PFSK-1 (cell line): ENCODE measurements around the gene RUFY3.

ENCODE experiments used
- FOXP2 ChIP-seq: optimal IDR thresholded peaks from 2 replicates; pipeline ENCODE3; 2011; ENCODE audit warnings: borderline replicate concordance, control low read depth, inconsistent platforms; ENCODE audit not compliant: insufficient read depth; ENCODE audit errors: extremely low read length, extremely low read depth
- POLR2AphosphoS5 ChIP-seq: IDR thresholded peaks from 2 replicates; pipeline ENCODE4 v1.6.1; 2012; ENCODE audit warnings: low read depth, mild to moderate bottlenecking, control low read depth, low read length, moderate library complexity
- SIN3A ChIP-seq: IDR thresholded peaks from 2 replicates; pipeline ENCODE4 v1.6.1; 2012; ENCODE audit warnings: mild to moderate bottlenecking, low read length, moderate library complexity, borderline replicate concordance; ENCODE audit not compliant: insufficient read depth
- TAF1 ChIP-seq: IDR thresholded peaks from 2 replicates; pipeline ENCODE4 v1.6.1; 2012; ENCODE audit warnings: low read length, control low read depth, borderline replicate concordance; ENCODE audit not compliant: insufficient read depth
- TF ChIP-seq, protein P1 (sequence below), 2 experiments: IDR thresholded peaks; 2 replicates each; pipeline versions ENCODE4 v1.6.1 to v1.8.0; 2011 to 2012; ENCODE audit warnings: low read depth in 2 of 2, low read length in 2 of 2, control low read depth in 1 of 2, inconsistent platforms in 1 of 2, mild to moderate bottlenecking in 1 of 2, moderate library complexity in 1 of 2; ENCODE audit not compliant: insufficient read depth in 1 of 2

The RUFY3 gene

DNA sequence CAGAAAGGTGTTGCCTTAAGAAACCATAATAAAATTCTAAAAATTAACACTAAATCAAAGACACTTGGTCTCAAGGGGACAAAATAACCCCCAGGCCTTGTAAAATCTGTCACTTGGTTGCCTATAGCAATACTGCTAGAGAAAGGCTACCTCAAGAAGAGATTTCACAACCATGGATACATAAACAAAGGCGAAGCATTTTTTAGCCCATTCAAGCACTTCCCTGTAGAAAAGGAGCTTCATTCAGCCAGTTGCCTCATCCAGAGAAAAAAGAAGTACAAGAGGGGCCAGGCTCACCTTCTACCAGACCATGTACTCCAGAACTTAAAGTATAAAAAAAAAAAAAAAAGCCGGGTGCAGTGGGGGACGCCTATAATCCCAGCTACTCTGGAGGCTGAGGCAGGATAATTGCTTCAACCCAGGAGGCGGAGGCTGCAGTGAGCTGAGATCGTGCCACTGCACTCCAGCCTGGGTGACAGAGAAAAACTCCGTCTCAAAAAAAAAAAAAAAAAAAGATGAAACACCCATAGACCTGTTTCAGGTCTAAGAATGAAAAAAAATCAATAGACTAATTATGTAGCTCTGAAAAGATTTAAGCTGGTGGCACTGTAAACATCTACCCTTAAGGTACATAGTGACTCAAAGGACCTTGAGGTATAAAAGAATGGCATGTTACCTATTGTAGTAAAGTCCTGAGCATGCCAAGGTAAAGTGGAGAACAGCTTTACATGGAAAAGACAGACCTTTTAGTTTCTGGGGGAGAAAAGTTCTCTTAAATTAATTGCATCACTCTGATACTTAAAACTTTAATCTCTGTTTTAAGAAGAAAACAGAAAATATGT lies 18.0 kb downstream of the RUFY3 start:
- TF ChIP-seq TAF1 (no peak), POLR2AphosphoS5 (no peak), FOXP2 (no peak), SIN3A (no peak)
- TF ChIP-seq, protein P1, sequence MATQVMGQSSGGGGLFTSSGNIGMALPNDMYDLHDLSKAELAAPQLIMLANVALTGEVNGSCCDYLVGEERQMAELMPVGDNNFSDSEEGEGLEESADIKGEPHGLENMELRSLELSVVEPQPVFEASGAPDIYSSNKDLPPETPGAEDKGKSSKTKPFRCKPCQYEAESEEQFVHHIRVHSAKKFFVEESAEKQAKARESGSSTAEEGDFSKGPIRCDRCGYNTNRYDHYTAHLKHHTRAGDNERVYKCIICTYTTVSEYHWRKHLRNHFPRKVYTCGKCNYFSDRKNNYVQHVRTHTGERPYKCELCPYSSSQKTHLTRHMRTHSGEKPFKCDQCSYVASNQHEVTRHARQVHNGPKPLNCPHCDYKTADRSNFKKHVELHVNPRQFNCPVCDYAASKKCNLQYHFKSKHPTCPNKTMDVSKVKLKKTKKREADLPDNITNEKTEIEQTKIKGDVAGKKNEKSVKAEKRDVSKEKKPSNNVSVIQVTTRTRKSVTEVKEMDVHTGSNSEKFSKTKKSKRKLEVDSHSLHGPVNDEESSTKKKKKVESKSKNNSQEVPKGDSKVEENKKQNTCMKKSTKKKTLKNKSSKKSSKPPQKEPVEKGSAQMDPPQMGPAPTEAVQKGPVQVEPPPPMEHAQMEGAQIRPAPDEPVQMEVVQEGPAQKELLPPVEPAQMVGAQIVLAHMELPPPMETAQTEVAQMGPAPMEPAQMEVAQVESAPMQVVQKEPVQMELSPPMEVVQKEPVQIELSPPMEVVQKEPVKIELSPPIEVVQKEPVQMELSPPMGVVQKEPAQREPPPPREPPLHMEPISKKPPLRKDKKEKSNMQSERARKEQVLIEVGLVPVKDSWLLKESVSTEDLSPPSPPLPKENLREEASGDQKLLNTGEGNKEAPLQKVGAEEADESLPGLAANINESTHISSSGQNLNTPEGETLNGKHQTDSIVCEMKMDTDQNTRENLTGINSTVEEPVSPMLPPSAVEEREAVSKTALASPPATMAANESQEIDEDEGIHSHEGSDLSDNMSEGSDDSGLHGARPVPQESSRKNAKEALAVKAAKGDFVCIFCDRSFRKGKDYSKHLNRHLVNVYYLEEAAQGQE (IDR thresholded peaks at IDR 0.05; ENCODE audit: insufficient read depth in 1 of 2, low read depth in 2 of 2, low read length in 2 of 2) = no peak

DNA sequence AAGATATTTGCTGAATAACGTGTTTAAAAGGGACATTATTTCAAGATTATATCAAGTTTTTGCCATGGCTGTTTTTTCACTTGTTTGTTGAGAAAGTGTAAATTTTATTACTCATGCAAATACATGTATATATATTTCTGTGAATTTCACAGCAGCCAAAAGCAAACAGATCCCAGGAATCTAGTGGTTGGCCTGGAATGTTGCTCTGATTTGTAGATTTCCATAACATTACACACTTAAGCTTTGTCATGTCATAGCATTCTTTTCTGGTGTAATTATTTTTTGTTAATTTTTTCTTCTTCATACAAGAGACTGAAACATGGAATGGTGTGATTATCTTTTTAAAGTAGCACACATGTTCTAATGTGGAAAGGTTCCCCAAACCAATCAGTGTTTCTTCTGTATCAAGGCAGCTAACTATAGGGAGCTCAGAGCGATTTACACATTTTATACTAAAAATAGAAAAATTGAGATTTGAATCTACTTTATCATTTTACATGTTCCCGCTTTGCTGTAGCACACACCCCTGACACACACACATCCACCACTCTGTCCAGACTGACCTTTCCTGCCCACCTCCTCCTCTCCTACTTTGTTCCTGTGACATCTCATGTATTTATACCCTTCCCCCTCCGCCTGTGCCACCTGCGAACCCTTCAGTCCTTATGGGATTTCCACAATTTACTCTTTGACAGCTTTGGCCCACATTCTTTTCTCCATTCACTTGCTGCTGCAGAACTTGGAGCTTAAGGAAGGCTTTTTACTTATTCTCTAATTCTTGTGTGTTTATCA lies 20.3 kb downstream of the RUFY3 start:
- TF ChIP-seq SIN3A = no peak
- TF ChIP-seq TAF1 = no peak
- TF ChIP-seq, protein P1 (IDR thresholded peaks at IDR 0.05; ENCODE audit: insufficient read depth in 1 of 2, low read depth in 2 of 2, low read length in 2 of 2) = no peak
- no peak for TF ChIP-seq POLR2AphosphoS5

DNA sequence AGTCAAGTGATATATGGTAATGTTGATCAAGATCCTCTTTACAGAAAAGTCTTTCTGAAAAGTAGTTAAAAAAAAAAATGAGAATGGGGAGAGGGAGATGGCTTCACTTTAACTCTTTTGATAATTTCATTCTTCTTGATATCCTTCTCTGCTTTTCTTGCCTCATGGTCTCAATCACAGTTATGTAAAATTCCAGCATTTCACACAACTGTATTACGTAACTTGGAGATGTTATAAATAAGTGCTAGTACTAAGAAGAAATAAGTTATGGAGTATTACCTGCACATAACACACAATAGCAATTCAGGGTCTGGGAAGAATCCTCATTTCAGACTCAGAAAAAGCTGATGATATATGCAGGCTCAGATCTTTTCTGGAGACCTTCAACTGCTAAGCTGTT lies 22.0 kb downstream of the RUFY3 start:
- TF ChIP-seq TAF1 = no peak
- no peak for TF ChIP-seq SIN3A
- TF ChIP-seq, protein P1 (IDR thresholded peaks at IDR 0.05; ENCODE audit: insufficient read depth in 1 of 2, low read depth in 2 of 2, low read length in 2 of 2) = no peak
- TF ChIP-seq POLR2AphosphoS5 = no peak
- no peak for TF ChIP-seq FOXP2

DNA sequence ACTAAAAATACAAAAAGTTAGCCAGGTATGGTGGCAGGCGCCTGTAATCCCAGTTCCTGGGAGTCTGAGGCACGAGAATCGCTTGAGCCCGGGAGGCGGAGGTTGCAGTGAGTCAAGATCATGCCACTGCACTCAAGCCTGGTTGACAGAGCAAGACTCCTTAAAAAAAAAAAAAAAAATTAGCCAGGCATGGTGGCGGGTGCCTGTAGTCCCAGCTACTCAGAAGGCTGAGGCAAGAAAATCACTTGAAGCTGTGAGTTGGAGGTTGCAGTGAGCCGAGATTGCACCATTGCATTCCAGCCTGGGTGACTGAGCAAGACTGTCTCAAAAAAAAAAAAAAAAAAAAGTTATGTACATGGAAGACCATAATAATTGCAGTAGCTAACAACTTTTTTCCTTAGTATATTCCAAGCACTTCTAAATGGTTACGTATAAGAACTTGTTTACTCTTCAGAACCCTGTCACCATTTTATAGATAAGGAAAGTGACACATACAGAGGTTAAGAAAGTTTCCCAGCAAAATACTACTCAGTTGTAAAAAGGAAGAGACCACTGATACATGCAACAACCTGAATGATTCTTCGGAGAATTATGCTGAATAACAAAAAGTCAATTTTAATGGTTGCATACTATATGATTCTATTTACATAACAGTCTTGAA lies 24.5 kb downstream of the RUFY3 start:
- no peak for TF ChIP-seq TAF1
- TF ChIP-seq FOXP2 = no peak
- no peak for TF ChIP-seq SIN3A
- TF ChIP-seq POLR2AphosphoS5 = no peak
- TF ChIP-seq, protein P1 (IDR thresholded peaks at IDR 0.05; ENCODE audit: insufficient read depth in 1 of 2, low read depth in 2 of 2, low read length in 2 of 2) = no peak
